GM10266 (cell line): Measurements from ENCODE around the gene SYNJ1.

Experiments used
- DNase-seq: peaks from one replicate; pipeline ENCODE4 v3.0.0; 2012; ENCODE audit errors: extremely low spot score
- TF ChIP-seq, protein P1 (sequence below): IDR thresholded peaks from 2 replicates; pipeline ENCODE4 v1.5.1; 2012; ENCODE audit warnings: mild to moderate bottlenecking, low read depth; ENCODE audit not compliant: control insufficient read depth, insufficient read depth; ENCODE audit errors: missing control alignments

The SYNJ1 gene

DNA sequence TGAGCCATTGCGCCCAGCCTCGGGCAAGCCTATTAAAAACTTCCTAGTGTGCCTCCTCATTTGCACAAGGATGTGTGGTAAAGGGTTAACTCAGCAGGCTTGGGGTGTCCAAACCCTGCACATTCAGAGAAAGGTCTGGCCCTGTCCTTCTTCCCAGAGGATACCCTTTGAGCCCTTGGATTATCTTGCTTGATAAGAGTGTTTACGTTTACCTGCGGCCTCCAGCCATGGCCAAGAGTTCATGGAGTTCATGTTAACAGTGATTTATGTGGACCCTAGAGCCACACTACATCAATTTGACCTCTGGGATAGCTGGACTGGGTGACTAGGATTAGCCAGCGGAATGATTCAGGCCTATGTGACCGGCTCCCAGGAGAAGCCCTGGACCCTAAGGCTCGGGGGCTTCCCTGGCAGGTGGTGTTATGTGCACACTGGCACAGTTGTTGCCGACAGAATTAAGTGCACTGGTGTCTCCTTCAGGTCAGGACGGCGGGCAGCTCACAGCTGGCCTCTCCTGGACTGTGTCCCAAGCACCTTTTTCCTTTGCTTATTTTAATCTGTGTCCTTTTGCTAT is 134.8 kb downstream of the SYNJ1 start:
- TF ChIP-seq, protein P1, sequence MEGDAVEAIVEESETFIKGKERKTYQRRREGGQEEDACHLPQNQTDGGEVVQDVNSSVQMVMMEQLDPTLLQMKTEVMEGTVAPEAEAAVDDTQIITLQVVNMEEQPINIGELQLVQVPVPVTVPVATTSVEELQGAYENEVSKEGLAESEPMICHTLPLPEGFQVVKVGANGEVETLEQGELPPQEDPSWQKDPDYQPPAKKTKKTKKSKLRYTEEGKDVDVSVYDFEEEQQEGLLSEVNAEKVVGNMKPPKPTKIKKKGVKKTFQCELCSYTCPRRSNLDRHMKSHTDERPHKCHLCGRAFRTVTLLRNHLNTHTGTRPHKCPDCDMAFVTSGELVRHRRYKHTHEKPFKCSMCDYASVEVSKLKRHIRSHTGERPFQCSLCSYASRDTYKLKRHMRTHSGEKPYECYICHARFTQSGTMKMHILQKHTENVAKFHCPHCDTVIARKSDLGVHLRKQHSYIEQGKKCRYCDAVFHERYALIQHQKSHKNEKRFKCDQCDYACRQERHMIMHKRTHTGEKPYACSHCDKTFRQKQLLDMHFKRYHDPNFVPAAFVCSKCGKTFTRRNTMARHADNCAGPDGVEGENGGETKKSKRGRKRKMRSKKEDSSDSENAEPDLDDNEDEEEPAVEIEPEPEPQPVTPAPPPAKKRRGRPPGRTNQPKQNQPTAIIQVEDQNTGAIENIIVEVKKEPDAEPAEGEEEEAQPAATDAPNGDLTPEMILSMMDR = no peak
- DNase-seq = no peak

- DNase-seq = no peak
Observed at GRCh38 chr21:32590130-32590529, 137.7 kb downstream of the SYNJ1 start.

GRCh38 chr21:32587651-32588050 is 140.2 kb downstream of the SYNJ1 start:
- TF ChIP-seq, protein P1 = no peak
- DNase-seq = no peak

More at GRCh38 chr21:32590130-32590529, 137.7 kb downstream of the SYNJ1 start:
- TF ChIP-seq, protein P1 = no peak

DNA sequence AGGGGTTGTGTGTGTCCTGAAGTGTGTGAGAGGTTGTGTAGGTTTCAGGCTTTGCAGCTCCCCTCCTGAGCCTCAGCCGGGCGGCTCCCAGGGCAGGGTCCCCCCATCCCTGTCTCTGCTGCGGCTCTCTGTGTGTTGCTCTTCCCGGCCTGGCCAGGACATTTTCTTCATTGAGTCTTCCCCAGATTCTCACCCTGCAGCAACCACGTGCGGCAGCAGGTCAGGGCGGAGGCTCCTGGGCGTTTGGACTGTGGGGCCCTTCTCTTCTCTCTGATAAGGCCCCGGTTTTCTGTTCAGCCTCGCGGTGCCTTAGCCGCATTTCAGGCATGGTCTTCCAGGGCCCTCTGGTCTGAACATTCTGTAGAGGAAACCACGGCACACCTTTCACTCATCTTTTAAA is 140.7 kb downstream of the SYNJ1 start:
- TF ChIP-seq, protein P1 = no peak
- DNase-seq = no peak

DNA sequence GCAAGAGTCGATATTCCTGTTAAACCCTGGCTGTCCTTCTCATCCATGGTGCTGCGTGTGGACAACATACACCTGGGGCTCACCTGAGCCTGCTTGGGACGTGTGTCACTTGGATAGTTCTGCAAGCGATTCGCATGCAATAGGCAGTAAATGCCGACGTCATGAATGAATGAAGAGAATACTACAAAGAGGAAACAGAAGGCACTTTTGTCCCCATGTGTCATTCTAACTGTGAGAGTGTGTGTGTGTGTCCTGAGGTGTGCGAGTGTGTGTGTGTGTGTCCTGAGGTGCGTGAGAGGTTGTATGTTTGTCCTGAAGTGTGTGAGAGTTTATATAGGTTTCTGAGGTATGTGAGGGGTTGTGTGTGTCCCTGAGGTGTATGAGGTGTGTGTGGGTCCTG is 141.8 kb downstream of the SYNJ1 start:
- no peak for DNase-seq
- TF ChIP-seq, protein P1 = no peak

- DNase-seq = no peak
- TF ChIP-seq, protein P1 = no peak
Observed at GRCh38 chr21:32585042-32585710, 142.6 kb downstream of the SYNJ1 start, which contains the start of gene TCP10L. TCP10L (minus strand) TSS chr21:32585523; CDS start chr21:32584304, 1,219 bp downstream.

DNA sequence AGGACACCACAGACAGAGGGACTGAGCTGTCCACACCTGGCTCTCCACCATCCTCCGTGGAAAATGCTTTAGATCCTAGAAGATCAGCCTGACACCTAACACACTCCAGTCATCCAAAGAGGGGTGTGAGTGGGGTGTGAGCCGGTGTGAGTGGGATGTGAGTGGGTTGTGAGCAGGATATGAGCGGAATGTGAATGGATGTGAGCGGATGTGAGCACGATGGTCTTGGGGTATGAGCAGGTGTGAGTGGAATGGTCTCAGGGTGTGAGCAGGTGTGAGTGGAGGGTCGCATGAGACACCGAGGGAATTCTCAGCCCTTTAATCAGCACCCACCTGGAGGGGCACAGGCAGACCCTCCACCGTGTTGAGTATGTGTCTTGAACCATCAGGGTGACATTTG is 143.3 kb downstream of the SYNJ1 start:
- TF ChIP-seq, protein P1 = no peak
- no peak for DNase-seq
